Tibial nerve (tissue), 3 donors: Measurements from ENCODE around the gene ELP6.

Experiments used
- EP300 ChIP-seq, 2 donors: sonication (generic); formaldehyde crosslinking; IDR thresholded peaks; one replicate each; pipeline ENCODE4 v1.6.1; 2017; ENCODE audit warnings: antibody characterized with exemption in 2 of 2, mild to moderate bottlenecking in 1 of 2
- POLR2A ChIP-seq, 2 donors: fragments of 450-650 bp; IDR thresholded peaks; one replicate each; pipeline ENCODE4 v1.6.1; 2017; ENCODE audit warnings: antibody characterized with exemption in 2 of 2, mild to moderate bottlenecking in 2 of 2, moderate library complexity in 2 of 2

- TF ChIP-seq EP300 (IDR thresholded peaks at IDR 0.05) (no peak), POLR2A (IDR thresholded peaks at IDR 0.05) (no peak)
These were observed 26.8 kb upstream of the ELP6 start for GRCh38 chr3:47540281-47540680.
